Measurements from ENCODE around the gene MICAL2.

Gene MICAL2

DNA sequence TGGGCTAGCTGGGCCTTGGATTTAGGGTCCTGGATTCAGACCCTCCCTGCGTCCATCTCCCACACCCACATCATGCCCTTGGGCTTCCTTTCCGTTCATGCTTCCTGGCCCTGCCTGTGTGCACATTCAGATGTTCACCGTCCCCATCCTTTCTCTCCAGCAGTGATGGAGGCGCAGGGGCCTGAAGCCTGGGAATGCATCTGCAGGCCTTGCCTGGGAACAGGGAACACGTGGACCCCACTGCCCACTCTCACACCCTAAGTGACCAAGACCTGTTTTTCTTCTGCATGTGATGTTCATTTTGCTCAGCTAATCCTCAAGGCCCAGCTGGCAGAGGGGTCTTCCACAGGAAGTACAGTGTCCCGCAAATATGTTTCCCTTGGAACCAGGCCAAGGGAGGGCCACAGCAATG, 175.4 kb downstream of the MICAL2 start:
- TF ChIP-seq RAD21 (IDR thresholded peaks at IDR 0.05; ENCODE audit: low read depth) (no peak), YY1 (IDR thresholded peaks at IDR 0.05; ENCODE audit: low read depth) (no peak)

DNA sequence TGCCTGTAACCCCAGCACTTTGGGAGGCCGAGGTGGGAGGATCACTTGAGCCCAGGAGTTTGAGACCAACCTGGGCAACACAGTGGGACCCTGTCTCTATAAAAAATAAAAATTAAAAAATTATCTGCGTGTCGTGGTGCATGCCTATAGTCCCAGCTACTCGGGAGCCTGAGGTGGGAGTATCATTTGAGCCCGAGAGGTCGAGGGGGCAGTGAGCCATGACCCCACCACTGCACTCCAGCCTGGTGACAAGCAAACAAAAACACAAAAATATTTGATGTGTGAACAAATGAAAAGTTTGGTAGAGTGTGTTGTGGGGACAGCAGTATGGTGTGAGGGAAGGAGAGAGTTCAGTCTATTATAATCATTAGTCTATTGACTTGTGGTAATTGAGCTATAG, 176.2 kb downstream of the MICAL2 start:
- TF ChIP-seq EP300 (IDR thresholded peaks at IDR 0.05; ENCODE audit: borderline replicate concordance) (no peak), TCF12 (IDR thresholded peaks at IDR 0.05; ENCODE audit: low read depth) (no peak), TEAD4 (IDR thresholded peaks at IDR 0.05) (no peak), RAD21 (IDR thresholded peaks at IDR 0.05; ENCODE audit: low read depth) (no peak), CREB1 (IDR thresholded peaks at IDR 0.05; ENCODE audit: low read depth) (no peak), YY1 (IDR thresholded peaks at IDR 0.05; ENCODE audit: low read depth) (no peak), NFIC (IDR thresholded peaks at IDR 0.05) (no peak), EGR1 (IDR thresholded peaks at IDR 0.05) (no peak), ZBTB7A (IDR thresholded peaks at IDR 0.05; ENCODE audit: low read depth) (no peak), TAF1 (IDR thresholded peaks at IDR 0.05; ENCODE audit: low read depth) (no peak), CEBPB (IDR thresholded peaks at IDR 0.05) (no peak), FOXM1 (IDR thresholded peaks at IDR 0.05; ENCODE audit: borderline replicate concordance, low read depth) (no peak)
- TF ChIP-seq, protein P1, sequence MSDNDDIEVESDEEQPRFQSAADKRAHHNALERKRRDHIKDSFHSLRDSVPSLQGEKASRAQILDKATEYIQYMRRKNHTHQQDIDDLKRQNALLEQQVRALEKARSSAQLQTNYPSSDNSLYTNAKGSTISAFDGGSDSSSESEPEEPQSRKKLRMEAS (IDR thresholded peaks at IDR 0.05): no peak
- TF ChIP-seq, protein P2, sequence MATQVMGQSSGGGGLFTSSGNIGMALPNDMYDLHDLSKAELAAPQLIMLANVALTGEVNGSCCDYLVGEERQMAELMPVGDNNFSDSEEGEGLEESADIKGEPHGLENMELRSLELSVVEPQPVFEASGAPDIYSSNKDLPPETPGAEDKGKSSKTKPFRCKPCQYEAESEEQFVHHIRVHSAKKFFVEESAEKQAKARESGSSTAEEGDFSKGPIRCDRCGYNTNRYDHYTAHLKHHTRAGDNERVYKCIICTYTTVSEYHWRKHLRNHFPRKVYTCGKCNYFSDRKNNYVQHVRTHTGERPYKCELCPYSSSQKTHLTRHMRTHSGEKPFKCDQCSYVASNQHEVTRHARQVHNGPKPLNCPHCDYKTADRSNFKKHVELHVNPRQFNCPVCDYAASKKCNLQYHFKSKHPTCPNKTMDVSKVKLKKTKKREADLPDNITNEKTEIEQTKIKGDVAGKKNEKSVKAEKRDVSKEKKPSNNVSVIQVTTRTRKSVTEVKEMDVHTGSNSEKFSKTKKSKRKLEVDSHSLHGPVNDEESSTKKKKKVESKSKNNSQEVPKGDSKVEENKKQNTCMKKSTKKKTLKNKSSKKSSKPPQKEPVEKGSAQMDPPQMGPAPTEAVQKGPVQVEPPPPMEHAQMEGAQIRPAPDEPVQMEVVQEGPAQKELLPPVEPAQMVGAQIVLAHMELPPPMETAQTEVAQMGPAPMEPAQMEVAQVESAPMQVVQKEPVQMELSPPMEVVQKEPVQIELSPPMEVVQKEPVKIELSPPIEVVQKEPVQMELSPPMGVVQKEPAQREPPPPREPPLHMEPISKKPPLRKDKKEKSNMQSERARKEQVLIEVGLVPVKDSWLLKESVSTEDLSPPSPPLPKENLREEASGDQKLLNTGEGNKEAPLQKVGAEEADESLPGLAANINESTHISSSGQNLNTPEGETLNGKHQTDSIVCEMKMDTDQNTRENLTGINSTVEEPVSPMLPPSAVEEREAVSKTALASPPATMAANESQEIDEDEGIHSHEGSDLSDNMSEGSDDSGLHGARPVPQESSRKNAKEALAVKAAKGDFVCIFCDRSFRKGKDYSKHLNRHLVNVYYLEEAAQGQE (IDR thresholded peaks at IDR 0.05; ENCODE audit: low read depth): no peak
- TF ChIP-seq, protein P3, sequence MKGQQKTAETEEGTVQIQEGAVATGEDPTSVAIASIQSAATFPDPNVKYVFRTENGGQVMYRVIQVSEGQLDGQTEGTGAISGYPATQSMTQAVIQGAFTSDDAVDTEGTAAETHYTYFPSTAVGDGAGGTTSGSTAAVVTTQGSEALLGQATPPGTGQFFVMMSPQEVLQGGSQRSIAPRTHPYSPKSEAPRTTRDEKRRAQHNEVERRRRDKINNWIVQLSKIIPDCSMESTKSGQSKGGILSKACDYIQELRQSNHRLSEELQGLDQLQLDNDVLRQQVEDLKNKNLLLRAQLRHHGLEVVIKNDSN (IDR thresholded peaks at IDR 0.05): no peak

DNA sequence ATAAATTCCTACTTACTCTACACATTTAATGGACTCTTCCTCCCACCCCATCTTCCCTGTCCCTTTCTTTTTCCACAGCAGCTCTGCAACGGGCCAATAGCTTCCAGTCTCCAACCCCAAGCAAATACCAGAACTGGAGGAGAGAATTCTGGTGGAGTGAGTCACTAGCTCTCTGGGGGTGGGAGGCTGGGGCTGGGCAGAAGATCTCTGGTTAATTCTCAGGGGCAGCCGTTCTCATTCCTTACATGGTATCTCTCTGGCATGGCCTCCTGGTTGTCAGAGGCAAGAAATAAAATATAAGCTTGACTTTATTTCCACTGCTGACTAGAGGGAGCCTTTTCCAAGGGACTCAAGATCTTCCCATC, 176.6 kb downstream of the MICAL2 start:
- TF ChIP-seq TCF12 (IDR thresholded peaks at IDR 0.05; ENCODE audit: low read depth): peak; percentile 69
- no peak for TF ChIP-seq TAF1 (IDR thresholded peaks at IDR 0.05; ENCODE audit: low read depth)
- no peak for TF ChIP-seq CREB1 (IDR thresholded peaks at IDR 0.05; ENCODE audit: low read depth)
- TF ChIP-seq, protein P3 (IDR thresholded peaks at IDR 0.05): no peak
- TF ChIP-seq, protein P1 (IDR thresholded peaks at IDR 0.05): no peak
- TF ChIP-seq ZBTB7A (IDR thresholded peaks at IDR 0.05; ENCODE audit: low read depth): 0 out of 2 replicates have a peak, but pooled peaks have one; percentile 28
- TF ChIP-seq, protein P2 (IDR thresholded peaks at IDR 0.05; ENCODE audit: low read depth): no peak
- TF ChIP-seq EGR1 (IDR thresholded peaks at IDR 0.05): no peak
- no peak for TF ChIP-seq CEBPB (IDR thresholded peaks at IDR 0.05)
- peak; percentile 80 for TF ChIP-seq TEAD4 (IDR thresholded peaks at IDR 0.05)
- no peak for TF ChIP-seq YY1 (IDR thresholded peaks at IDR 0.05; ENCODE audit: low read depth)
- TF ChIP-seq NFIC (IDR thresholded peaks at IDR 0.05): no peak; the same call in 1 of the 2 replicates
- TF ChIP-seq FOXM1 (IDR thresholded peaks at IDR 0.05; ENCODE audit: borderline replicate concordance, low read depth): no peak
- TF ChIP-seq RAD21 (IDR thresholded peaks at IDR 0.05; ENCODE audit: low read depth): no peak
- TF ChIP-seq EP300 (IDR thresholded peaks at IDR 0.05; ENCODE audit: borderline replicate concordance): peak; percentile 68; the same call in 1 of the 2 replicates

DNA sequence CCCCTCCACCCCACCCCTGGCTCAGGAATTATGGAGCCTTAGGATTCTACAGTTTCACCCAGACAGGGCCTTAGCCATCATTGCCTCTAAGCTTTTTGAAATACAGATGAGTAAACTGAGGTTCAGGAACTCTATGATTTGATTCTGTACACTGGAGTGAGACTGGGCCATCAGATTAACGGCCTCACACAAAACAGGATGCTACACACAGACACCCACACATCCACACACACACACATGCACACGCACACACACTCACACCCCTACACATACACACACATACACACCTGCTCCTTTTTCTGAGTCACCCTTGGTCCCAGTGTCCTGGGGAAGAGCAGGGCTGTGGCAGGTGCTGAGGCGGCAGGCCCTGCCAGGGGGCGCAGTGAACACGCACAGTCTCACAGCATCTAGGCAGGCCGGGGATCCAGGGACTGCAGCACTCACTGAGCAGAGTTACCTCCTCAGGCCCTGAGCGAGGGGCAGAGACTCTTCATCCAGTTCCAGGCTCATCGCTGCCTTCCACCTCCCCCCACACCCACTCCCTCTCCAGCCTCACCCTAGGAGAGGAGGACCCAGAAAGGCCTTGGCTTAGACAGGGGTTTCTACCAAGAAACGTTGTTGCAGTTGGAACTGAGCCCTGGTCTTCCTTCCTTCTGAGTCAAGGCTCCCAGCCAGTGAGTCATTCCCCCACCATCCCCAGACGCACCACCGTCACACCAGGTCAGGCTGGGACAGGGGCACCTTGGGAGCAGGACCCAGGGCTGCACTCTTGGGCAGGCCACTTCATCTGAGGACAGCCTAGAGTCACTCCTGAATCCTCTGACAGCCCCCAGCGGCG, 177.2 kb downstream of the MICAL2 start:
- no peak for TF ChIP-seq CREB1 (IDR thresholded peaks at IDR 0.05; ENCODE audit: low read depth)
- TF ChIP-seq CEBPB (IDR thresholded peaks at IDR 0.05): no peak
- TF ChIP-seq EGR1 (IDR thresholded peaks at IDR 0.05): no peak
- TF ChIP-seq RAD21 (IDR thresholded peaks at IDR 0.05; ENCODE audit: low read depth): peak; percentile 4; the same call in 1 of the 2 replicates
- peak; percentile 38; the same call in 1 of the 2 replicates for TF ChIP-seq NFIC (IDR thresholded peaks at IDR 0.05)
- TF ChIP-seq EP300 (IDR thresholded peaks at IDR 0.05; ENCODE audit: borderline replicate concordance): no peak
- TF ChIP-seq, protein P1 (IDR thresholded peaks at IDR 0.05): no peak
- TF ChIP-seq, protein P3 (IDR thresholded peaks at IDR 0.05): no peak
- TF ChIP-seq TAF1 (IDR thresholded peaks at IDR 0.05; ENCODE audit: low read depth): no peak
- no peak; the same call in 1 of the 2 replicates for TF ChIP-seq ZBTB7A (IDR thresholded peaks at IDR 0.05; ENCODE audit: low read depth)
- TF ChIP-seq TCF12 (IDR thresholded peaks at IDR 0.05; ENCODE audit: low read depth): no peak
- no peak for TF ChIP-seq TEAD4 (IDR thresholded peaks at IDR 0.05)
- TF ChIP-seq FOXM1 (IDR thresholded peaks at IDR 0.05; ENCODE audit: borderline replicate concordance, low read depth): no peak
- TF ChIP-seq, protein P2 (IDR thresholded peaks at IDR 0.05; ENCODE audit: low read depth): no peak
- TF ChIP-seq YY1 (IDR thresholded peaks at IDR 0.05; ENCODE audit: low read depth): no peak

Data from Ishikawa (cell line).